ENCODE measurements around the gene MELK. TPM values are rescaled to one million over a fixed set of nuclear protein-coding genes. Genes with fewer than 3 reads are reported as not detected.

Gene MELK
- total and polyA plus RNA-seq, 10 donors, result 0.64 to 9.3 (median 2.9) TPM

DNA sequence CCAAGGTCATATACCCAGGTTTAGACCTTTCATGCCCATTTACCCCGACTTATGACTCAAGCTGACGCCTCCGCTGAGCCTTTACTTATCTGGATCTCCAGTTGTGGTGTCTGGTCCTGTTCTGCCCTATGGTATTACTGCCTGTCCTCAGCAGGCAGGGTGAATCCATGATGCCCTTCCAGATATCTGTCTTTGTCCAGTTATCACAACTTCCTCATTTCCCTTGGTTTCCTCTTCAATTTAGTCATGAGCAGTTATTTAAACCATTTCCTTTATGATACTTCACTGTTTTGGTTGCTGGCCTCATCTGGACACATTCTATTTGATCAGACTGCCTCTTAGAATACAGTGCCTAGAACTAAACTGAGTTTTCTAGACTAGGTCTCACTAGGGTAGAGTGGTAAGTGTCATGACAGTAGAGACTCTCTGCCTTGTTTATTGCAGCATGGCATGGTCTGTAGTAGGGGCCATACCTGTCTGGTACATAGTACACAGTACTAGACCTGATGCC, 93.3 kb downstream of the MELK start:
- DNase-seq, result no peak
- intact Hi-C loops (cut with DNase I; ENCODE audit: low total_unique reads), result no loop called here
- TF ChIP-seq CTCF (IDR thresholded peaks at IDR 0.05 in 8 of 11, conservative IDR thresholded peaks at IDR 0.05 in 3 of 11) (no peak), POLR2A (IDR thresholded peaks at IDR 0.05) (no peak), POLR2AphosphoS5 (IDR thresholded peaks at IDR 0.05) (no peak)
- Histone ChIP-seq H3K36me3 (peaks cover 0 to 12% (median 0%) of the 10 kb centered on the region in 6 donors), H3K27ac (no peak overlapping the region), H3K9me3 (no peaks in the 10 kb centered on the region), H3K4me1 (peaks cover 0 to 12% (median 0%) of the 10 kb centered on the region in 6 donors), H3K27me3 (replicated peaks in 1 of 7) (no peaks in the 10 kb centered on the region), H3K4me3 (no peak overlapping the region)
- WGBS, 5 donors, result 78 to 96% (median 80%) methylated on average over 3 of the region's 3 CpGs

DNA sequence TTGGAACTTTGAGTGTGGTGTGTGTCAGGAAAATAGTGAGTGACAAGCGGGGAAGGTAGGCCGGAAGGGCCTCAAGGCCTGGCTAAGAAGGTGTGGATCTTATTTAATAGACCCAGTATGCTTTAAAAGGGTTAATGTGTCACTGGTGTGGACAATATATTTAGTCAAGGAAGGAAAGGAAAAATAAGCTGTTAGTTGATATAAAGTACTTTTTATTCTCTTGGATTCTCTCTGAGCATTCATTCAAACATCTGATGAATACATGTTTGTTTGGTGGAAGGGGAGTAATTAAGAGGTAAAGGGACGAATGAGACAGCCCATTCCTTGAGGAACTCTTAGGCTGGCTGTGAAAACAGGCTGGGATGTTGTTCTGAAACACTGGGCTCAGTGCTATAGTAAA, 98.9 kb downstream of the MELK start:
- Histone ChIP-seq H3K4me3 (no peak overlapping the region), H3K27me3 (replicated peaks in 1 of 7) (no peaks in the 10 kb centered on the region), H3K4me1 (no peaks in the 10 kb centered on the region), H3K9me3 (no peaks in the 10 kb centered on the region), H3K27ac (no peak overlapping the region), H3K36me3 (peaks cover 0 to 28% (median 0%) of the 10 kb centered on the region in 6 donors)
- TF ChIP-seq CTCF (IDR thresholded peaks at IDR 0.05 in 8 of 11, conservative IDR thresholded peaks at IDR 0.05 in 3 of 11) (no peak), POLR2AphosphoS5 (IDR thresholded peaks at IDR 0.05) (no peak), POLR2A (IDR thresholded peaks at IDR 0.05) (no peak)
- DNase-seq, result no peak
- 95 to 97% (median 95%) methylated on average over 3 of the region's 3 CpGs for WGBS, 5 donors
- intact Hi-C loops (cut with DNase I; ENCODE audit: low total_unique reads), result no loop called here

GRCh38 chr9:36676091-36676490, 103.4 kb downstream of the MELK start:
- WGBS, 5 donors, result 92 to 99% (median 95%) methylated on average over 1 of the region's 1 CpG
- Histone ChIP-seq H3K4me1 (no peaks in the 10 kb centered on the region), H3K4me3 (no peak overlapping the region), H3K27ac (no peak overlapping the region), H3K36me3 (peaks cover 0 to 15% (median 0%) of the 10 kb centered on the region in 6 donors), H3K9me3 (no peaks in the 10 kb centered on the region), H3K27me3 (replicated peaks in 1 of 7) (no peaks in the 10 kb centered on the region)
- TF ChIP-seq CTCF (IDR thresholded peaks at IDR 0.05 in 8 of 11, conservative IDR thresholded peaks at IDR 0.05 in 3 of 11) (no peak), POLR2AphosphoS5 (IDR thresholded peaks at IDR 0.05) (no peak), POLR2A (IDR thresholded peaks at IDR 0.05) (no peak)
- intact Hi-C loops (cut with DNase I; ENCODE audit: low total_unique reads), result no loop called here
- DNase-seq, result no peak

GRCh38 chr9:36676778-36677485, 104.2 kb downstream of the MELK start:
- intact Hi-C loops (cut with DNase I; ENCODE audit: low total_unique reads), result no loop called here
- Histone ChIP-seq H3K27ac (no peak overlapping the region), H3K4me1 (no peaks in the 10 kb centered on the region), H3K9me3 (peaks cover 0 to 8% (median 5%) of the 10 kb centered on the region in 8 donors), H3K4me3 (no peak overlapping the region), H3K36me3 (peaks cover 0 to 9% (median 0%) of the 10 kb centered on the region in 6 donors), H3K27me3 (replicated peaks in 1 of 7) (no peaks in the 10 kb centered on the region)
- no peak for TF ChIP-seq CTCF (IDR thresholded peaks at IDR 0.05 in 8 of 11, conservative IDR thresholded peaks at IDR 0.05 in 3 of 11)
- no peak for TF ChIP-seq POLR2A (IDR thresholded peaks at IDR 0.05)
- no peak for TF ChIP-seq POLR2AphosphoS5 (IDR thresholded peaks at IDR 0.05)
- DNase-seq, result no peak
- 81 to 93% (median 87%) methylated on average over 8 of the region's 8 CpGs for WGBS, 5 donors
